Peyer's patch (tissue), 4 donors: ENCODE results near the gene LAMA1.

ENCODE experiments used
- POLR2A ChIP-seq, 2 donors: fragments of 450-650 bp; IDR thresholded peaks; one replicate each; pipeline ENCODE4 v1.5.1; 2017; ENCODE audit warnings: antibody characterized with exemption in 2 of 2, mild to moderate bottlenecking in 2 of 2, moderate library complexity in 2 of 2
- TF ChIP-seq, protein P1 (sequence below), 6 experiments: fragments of 450-650 bp in 4 of 6; fragments of 200-600 bp in 2 of 6; sonication (generic) in 1 of 6; IDR thresholded peaks; one replicate each; pipeline ENCODE4 v1.5.1; 2017 to 2019; ENCODE audit warnings: antibody characterized with exemption in 6 of 6, mild to moderate bottlenecking in 3 of 6, moderate library complexity in 1 of 6

DNA sequence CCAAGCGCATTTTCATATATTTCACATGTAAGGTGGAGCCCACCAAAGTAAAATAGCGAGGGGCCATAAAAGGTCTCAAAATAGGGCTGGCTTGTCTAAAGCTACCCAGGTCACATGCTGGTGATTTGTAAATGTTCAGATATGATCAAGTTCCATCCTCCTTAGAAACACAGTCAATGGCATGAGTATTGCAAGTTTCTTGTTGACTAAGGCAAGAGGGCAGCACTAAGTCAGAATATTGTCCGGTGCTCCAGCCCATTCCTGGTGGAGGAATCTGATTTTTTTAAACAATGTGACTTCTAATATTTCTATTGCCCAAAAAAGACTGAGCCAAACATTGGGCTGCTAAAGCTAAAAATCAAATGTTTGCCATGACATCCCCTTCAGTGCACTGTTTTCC, 85.1 kb downstream of the LAMA1 start:
- TF ChIP-seq, protein P1, sequence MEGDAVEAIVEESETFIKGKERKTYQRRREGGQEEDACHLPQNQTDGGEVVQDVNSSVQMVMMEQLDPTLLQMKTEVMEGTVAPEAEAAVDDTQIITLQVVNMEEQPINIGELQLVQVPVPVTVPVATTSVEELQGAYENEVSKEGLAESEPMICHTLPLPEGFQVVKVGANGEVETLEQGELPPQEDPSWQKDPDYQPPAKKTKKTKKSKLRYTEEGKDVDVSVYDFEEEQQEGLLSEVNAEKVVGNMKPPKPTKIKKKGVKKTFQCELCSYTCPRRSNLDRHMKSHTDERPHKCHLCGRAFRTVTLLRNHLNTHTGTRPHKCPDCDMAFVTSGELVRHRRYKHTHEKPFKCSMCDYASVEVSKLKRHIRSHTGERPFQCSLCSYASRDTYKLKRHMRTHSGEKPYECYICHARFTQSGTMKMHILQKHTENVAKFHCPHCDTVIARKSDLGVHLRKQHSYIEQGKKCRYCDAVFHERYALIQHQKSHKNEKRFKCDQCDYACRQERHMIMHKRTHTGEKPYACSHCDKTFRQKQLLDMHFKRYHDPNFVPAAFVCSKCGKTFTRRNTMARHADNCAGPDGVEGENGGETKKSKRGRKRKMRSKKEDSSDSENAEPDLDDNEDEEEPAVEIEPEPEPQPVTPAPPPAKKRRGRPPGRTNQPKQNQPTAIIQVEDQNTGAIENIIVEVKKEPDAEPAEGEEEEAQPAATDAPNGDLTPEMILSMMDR (IDR thresholded peaks at IDR 0.05): no peak
- no peak for TF ChIP-seq POLR2A (IDR thresholded peaks at IDR 0.05)
